Inflammatory macrophage treated with lipopolysaccharide for 1 hour (primary cell): ENCODE results near the gene ETV3.
"Not testable (repeated sequence)": the region's sequence is repeated elsewhere in the genome, so short reads cannot be mapped to it uniquely, and the experiment has no call there.

ENCODE experiments used
- DNase-seq, 2 donors: peaks; one replicate each; pipeline ENCODE4 v3.0.0-alpha.2; 2020 to 2022

The ETV3 gene

GRCh38 chr1:157138220-157139051 lies at the start of gene ETV3:
TSS of gene ETV3 (minus strand) at chr1:157138395. CDS start at chr1:157136352, 2,043 bp downstream.
- peak; percentile 90 to 92 for DNase-seq

DNA sequence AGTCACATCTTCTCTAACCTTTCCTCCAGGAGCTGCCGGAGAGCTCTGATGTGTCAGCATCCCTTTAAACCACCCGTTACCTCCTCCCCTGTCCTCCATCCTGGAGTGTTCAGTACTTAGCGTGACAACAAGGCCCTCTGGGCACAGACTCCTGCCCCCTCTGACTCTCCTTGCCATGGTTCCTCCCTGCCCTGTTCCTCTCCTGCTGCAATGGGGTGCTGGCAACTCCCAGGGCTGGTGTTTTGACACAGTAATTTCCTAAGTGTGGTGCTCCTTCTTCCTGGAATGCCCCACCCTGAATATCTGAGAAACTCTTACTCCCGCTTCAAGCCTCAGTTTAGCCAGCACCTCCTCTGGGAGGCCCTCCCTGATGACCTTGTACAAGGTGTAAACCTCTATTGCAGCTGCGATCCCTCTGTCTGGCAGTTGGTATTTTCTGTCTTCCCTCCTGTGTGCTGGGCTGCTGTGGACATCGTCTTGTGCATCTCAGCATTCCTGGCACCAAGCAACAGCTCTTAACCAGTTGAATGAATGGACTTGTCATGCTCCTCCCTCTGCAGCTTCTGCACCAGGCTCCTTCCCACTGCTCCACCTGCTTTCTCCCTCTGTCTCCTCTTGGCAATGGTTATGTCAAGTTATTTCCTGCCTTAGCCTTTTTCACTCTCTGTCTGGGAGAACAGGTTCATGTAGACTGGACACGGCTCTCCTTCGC lies 48.2 kb upstream of the ETV3 start:
- no peak for DNase-seq

DNA sequence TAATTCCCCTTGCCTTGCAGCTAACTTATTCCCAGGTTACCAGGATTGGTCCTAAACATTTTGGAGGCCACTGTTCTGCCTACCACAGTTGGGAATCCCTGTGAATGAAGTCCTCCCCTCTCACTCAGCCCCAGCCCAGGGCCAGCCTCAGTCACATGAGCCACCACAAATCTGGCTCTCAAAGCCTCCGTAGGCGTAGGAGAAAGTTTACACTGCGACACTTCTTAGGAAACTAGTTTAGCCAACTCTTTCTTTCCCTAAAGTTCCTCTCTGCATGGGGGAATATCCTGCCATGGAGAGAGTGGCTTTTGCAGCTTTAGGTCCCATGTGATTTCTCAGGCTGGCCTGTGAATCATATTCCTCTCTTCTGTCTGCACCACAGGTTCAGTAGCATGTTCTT lies 45.7 kb upstream of the ETV3 start:
- peak; percentile 71 for DNase-seq

- not testable (repeated sequence) for DNase-seq
Observed at GRCh38 chr1:157182371-157182770, 44.2 kb upstream of the ETV3 start.

DNA sequence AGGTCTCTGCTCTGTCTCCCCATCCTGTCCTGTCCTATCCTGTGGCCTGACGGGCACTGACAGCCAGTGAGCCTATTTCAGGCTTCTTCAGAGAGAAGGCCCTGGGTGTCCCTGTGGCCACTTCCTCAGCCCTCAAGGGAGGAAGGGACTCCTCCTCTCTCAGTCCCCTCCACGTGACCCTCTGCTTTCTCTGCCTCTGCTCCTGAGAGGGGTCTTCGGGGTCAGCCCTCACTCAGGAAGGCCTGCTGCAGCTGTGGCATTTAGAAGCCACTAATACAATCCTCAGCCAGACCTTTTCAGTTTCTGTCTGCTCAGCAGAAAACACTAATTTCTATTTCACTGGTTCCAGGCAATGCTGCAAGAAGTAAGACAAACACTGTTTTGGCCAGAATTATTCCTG lies 43.6 kb upstream of the ETV3 start:
- DNase-seq = no peak

GRCh38 chr1:157181258-157181657 lies 43.1 kb upstream of the ETV3 start:
- no peak for DNase-seq

- no peak for DNase-seq
Observed at GRCh38 chr1:157178490-157178889, 40.3 kb upstream of the ETV3 start.

DNA sequence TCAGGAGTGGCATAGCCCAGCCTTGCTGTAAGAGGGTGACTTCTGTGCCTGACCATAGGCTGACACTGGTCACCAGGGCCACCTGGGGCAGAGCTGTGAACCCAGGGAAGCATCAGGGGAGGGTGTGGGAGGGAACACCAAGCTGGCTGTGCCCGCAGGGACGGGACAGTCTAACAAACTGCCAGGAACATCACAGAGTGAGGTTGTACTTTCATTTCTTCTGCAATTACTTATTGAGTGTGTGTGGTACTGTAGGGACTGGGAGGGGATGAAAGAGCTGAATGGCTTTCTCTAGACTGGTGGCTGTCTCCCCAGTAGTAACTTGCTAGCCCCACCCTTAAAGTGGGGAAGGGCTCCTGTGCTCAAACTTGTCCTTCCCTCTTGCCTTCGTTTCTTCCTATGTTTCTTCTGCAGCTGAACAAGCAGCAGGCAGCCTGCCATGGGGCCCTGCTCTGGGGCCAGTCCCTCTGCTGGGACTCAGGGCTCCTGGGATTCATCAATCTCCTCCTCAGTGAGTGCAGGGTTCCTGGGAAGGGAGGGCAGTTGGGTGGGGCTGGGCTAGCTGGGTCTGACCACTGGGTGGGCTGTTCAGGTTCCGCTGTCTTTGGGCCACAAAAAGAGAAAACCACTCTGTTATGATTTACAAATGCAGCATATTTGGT lies 39.7 kb upstream of the ETV3 start:
- no peak for DNase-seq

DNA sequence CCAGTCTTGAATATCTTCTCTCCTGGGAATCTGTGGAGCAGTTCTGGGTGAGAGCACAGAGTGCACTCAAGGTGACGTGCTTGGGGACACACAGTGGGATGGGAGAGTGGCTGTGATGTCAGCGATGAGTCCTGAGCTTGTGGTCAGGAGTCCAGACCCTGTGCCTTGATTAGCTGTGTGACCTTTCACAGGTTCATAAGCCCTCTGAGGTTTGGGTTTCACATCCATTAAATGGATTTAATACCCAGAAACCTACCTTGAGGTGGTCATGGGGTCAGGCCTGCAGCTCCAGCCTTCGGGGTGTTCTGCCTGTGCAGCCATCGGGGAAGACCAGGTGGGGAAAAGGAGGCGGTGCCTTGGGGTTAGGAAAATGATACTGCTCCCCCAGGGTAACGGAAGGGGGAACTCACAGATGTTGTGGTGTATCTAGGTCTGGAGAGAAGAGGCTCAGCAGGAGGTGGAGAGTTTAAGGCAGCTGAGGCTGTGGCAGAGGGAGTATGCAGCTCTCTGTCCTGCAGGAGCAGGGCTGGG lies 38.5 kb upstream of the ETV3 start:
- no peak for DNase-seq

DNA sequence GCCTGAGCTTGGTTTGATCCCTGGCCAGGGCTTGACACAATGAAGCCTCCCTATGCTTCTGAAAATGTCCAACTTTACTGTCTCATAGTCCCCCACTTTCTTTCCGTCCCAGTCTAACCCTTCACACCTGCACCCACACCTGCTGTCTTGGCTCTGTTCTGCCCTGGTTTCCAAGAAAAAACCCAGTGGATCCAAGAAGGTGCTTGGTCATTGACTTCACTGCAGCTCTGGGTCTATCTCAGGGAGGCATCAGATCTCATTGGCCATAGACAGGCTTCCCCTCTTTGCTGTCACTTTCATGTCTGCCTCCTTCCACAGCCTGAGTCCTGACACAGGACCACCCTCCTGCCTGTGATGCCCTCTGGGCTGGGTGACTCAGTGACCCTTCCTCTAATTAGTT lies 37.8 kb upstream of the ETV3 start:
- no peak for DNase-seq

GRCh38 chr1:157173900-157174410 lies 35.8 kb upstream of the ETV3 start:
- DNase-seq = no peak

GRCh38 chr1:157173241-157173640 lies 35.0 kb upstream of the ETV3 start:
- not testable (repeated sequence) for DNase-seq

GRCh38 chr1:157172591-157172990 lies 34.4 kb upstream of the ETV3 start:
- not testable (repeated sequence) for DNase-seq

GRCh38 chr1:157171903-157172503 lies 33.8 kb upstream of the ETV3 start:
- DNase-seq = not testable (repeated sequence)

DNA sequence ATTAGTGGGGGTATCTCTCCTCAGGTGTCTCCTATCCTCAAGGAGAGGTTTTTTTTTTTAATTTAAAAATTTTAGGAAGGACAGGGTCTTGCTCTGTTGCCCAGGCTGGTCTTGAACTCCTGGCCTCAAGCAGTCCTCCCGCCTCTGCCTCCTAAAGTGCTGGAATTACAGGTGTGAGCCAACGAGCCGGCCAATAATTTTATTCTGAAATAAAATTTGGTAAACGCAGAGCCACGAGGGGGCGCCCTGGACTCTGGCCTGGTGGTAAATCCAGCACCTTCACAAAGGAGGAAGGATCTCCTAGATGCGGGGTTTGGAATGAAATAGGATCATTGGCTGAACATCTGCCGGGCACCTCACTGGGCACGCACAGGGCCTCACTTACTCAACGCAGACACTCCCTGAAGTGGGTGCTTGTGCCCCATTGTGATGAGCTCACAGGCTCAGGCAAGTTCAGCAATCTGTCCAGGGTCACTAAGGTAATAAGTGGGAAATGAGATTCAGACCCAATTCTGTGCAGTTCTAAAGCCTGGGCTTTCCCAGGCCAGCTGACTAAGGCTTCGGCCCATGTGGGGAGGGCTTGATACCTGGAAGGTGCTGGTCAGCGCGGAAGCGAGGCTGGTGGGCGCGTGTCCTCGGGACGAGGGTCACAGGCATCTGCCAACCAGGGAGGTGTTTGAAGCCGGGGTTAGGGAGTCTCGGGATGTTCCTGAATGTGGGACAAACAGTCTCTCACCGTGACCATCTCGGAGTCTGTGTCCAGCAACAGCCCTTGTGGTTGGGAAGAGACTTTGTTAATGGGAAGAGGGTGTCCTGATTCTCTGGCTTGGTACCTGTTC lies 32.7 kb upstream of the ETV3 start:
- DNase-seq = peak in 1 of 2 donors; percentile 76

- no peak for DNase-seq
Observed at GRCh38 chr1:157168015-157168414, 29.8 kb upstream of the ETV3 start.

DNA sequence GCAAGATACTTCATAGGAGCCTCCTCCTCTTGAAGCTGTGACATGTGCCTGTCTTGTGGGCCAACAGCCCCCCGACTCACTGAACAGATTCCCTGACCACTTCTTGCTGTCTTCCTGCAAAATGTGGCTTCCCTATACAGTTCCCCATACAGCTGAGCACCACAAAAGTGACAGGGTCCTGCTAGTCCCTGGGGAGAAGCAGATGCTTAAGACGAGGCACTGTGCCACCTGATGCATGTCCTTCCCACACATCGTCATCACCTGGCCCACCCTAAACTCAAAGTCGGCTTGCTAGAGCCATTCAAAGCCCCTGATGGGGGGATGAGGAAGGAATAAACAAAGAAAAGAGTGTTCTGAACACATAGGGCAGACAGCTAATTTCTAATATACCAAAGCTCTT lies 29.2 kb upstream of the ETV3 start:
- DNase-seq = no peak

GRCh38 chr1:157166590-157166989 lies 28.4 kb upstream of the ETV3 start:
- DNase-seq = no peak

DNA sequence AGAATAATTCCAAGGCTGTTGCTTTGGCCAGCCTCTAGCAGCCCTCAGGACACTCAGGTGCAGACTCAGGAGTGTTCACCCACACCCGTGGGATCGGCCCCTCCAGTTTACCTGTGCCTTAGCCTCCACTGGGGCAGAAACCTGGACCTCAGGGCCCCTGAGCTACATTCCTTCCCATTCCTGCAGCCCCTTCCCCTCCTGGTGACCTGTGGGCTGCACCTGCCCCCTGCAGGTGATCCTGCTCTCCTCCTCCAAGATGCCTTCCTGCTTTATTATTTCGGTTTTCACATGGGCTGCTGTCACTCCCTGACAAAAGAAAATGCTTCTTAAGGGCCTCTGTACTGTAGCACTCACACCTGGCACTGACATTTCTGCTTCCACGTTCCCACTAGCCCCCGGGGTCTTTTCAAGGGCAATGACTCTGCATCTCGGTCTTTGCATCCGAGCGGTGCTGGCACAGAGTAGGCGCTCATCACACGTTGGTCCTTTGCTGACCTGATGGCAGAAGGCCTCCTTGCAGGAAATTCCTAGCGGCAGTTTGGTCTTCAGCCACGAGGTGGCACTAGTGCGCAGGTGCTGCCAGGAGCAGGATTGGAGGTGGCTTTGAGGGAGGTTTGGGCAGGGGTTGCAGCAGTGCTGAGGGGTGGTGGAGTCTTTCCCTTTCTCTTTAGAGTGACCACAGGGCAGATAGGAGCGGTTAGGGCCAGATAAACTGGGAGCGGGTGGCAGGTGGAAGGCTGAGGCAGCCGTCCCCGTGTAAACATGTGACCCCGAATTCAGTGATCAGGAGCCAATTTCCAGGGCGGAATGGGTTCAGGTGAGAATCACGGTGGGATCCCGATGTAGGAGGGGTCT lies 25.3 kb upstream of the ETV3 start:
- peak in 1 of 2 donors; percentile 90 for DNase-seq

DNA sequence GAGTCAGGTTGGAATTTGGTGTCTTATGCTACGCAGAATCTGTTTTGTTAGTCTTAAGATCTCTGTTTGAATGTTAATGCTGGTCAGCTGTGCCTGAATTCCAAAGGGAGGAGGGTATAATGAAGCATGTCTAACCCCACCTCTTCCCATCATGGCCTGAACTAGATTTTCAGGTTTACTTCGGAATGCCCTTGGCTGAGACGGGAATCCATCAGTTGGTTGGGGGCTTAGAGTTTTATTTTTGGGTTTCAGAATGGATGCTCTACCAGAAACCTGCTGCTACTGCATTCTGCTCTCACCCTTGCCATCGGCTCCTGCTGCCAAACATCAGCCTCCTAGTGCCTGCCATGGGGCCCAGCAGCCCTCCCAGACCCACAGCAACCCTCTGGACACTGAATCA lies 24.1 kb upstream of the ETV3 start:
- DNase-seq = no peak

- DNase-seq = no peak
Observed at GRCh38 chr1:157161901-157162300, 23.7 kb upstream of the ETV3 start.
